BE2C (cell line): Measurements from ENCODE around the gene SYNE3.

Source experiments
- DNase-seq: peaks from one replicate; pipeline ENCODE4 v3.0.0-alpha.2; 2020
- H3K27me3 ChIP-seq: fragments of 250-450 bp; sonication (Bioruptor Pico); 2 replicates; pipeline ENCODE4 v1.5.1; 2020; ENCODE audit warnings: mild to moderate bottlenecking
- H3K36me3 ChIP-seq: fragments of 250-450 bp; sonication (Bioruptor Pico); 2 replicates; pipeline ENCODE4 v1.5.1; 2020; ENCODE audit warnings: mild to moderate bottlenecking
- H3K4me1 ChIP-seq: fragments of 250-450 bp; sonication (Bioruptor Pico); 2 replicates; pipeline ENCODE4 v1.5.1; 2020
- H3K4me3 ChIP-seq: 2 replicates; pipeline ENCODE4 v1.5.1; 2011; ENCODE audit warnings: low read depth, low read length
- H3K9me3 ChIP-seq: fragments of 250-450 bp; sonication (Bioruptor Pico); 2 replicates; pipeline ENCODE4 v1.5.1; 2020
- CTCF ChIP-seq: IDR thresholded peaks from 2 replicates; pipeline ENCODE4 v1.5.1; 2012; ENCODE audit warnings: mild to moderate bottlenecking, low read depth, low read length

The SYNE3 gene

GRCh38 chr14:95486875-95487668 is 29.4 kb downstream of the SYNE3 start:
- no peak for TF ChIP-seq CTCF
- Histone ChIP-seq H3K36me3 (no peaks in the 10 kb centered on the region), H3K27me3 (no peaks in the 10 kb centered on the region), H3K4me1 (peaks cover under 1% of the 10 kb centered on the region; the same call in 1 of the 2 replicates), H3K9me3 (no peaks in the 10 kb centered on the region), H3K4me3 (no peak overlapping the region)
- DNase-seq: no peak

GRCh38 chr14:95485222-95485819 is 31.1 kb downstream of the SYNE3 start:
- Histone ChIP-seq H3K36me3 (no peaks in the 10 kb centered on the region), H3K27me3 (no peaks in the 10 kb centered on the region), H3K4me1 (peaks cover 13% of the 10 kb centered on the region), H3K9me3 (no peaks in the 10 kb centered on the region), H3K4me3 (no peak overlapping the region)
- no peak for DNase-seq
- TF ChIP-seq CTCF: no peak

GRCh38 chr14:95484296-95484695 is 32.2 kb downstream of the SYNE3 start:
- Histone ChIP-seq H3K9me3 (no peaks in the 10 kb centered on the region), H3K27me3 (no peaks in the 10 kb centered on the region), H3K4me1 (peaks cover 13% of the 10 kb centered on the region), H3K36me3 (no peaks in the 10 kb centered on the region), H3K4me3 (no peak overlapping the region)
- TF ChIP-seq CTCF: no peak
- no peak for DNase-seq

GRCh38 chr14:95483309-95484165 is 32.9 kb downstream of the SYNE3 start:
- H3K4me1 ChIP-seq: peaks cover 13% of the 10 kb centered on the region
- H3K9me3 ChIP-seq: no peaks in the 10 kb centered on the region
- no peaks in the 10 kb centered on the region for H3K27me3 ChIP-seq
- no peak overlapping the region for H3K4me3 ChIP-seq
- no peaks in the 10 kb centered on the region for H3K36me3 ChIP-seq
- TF ChIP-seq CTCF: no peak
- peak; percentile 75 for DNase-seq

- DNase-seq: no peak
- no peaks in the 10 kb centered on the region for H3K36me3 ChIP-seq
- H3K27me3 ChIP-seq: no peaks in the 10 kb centered on the region
- peaks cover 13% of the 10 kb centered on the region for H3K4me1 ChIP-seq
- no peak for TF ChIP-seq CTCF
- H3K9me3 ChIP-seq: no peaks in the 10 kb centered on the region
- H3K4me3 ChIP-seq: no peak overlapping the region
Observed at GRCh38 chr14:95482627-95483308, 33.7 kb downstream of the SYNE3 start.
